ENCODE measurements around the gene SMIM20.

GRCh38 chr4:25901030-25901430 lies 13.0 kb upstream of the SMIM20 start:
- TF ChIP-seq CTCF (IDR thresholded peaks at IDR 0.05; ENCODE audit: borderline replicate concordance, extremely low read depth, low read length, poor library complexity, severe bottlenecking) (no peak), EZH2 (IDR thresholded peaks at IDR 0.05; ENCODE audit: borderline replicate concordance, low read depth, low read length, severe bottlenecking) (no peak)
